Measurements from ENCODE around the gene KRTAP10-1.

Gene KRTAP10-1

GRCh38 chr21:44508426-44508710, 31.6 kb downstream of the KRTAP10-1 start:
- in situ Hi-C loops (cut with MboI; ENCODE audit: low sequenced_read_pairs): loop anchor here (25.0 kb wide), 1 partner anchor 429 kb away; the partner anchor contains the start of gene SLX9

DNA sequence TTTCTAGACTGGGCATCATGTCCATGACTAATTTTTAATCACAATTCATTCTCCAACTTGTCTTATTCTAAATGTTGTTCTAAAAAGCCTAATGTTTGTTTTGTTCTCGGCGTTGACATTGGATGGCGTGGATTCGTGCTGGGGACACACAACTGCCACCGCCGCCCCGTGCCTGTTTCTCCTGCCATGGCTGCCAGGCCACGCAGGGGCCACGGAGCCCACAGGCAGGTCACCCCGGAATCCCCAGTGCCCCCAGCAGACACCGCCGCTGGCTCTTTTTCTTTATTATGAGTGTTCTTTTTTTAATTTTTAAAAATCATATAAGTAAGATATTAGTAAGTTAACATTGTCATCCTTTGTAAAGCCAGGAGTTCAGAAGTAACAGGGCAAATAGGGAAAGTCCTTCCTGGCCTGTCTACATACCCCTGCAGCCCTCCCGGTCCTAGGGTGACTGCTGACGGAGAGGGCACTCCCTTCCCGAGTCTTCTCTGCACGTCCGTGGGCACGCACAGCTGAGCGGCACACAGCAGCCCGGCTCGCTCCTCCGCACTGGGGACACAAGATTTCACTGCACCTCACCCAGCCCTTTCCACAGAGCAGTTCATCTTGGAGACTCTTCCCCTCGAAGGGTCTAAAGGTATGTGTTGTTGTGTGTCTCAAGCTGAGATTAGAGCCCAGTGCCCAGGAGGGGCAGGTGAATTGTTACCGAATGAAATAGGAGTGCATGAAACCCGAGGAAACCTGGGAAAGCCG, 32.1 kb downstream of the KRTAP10-1 start:
- in situ Hi-C loops (cut with MboI; ENCODE audit: low sequenced_read_pairs): loop anchor here (25.0 kb wide), 1 partner anchor 429 kb away; the partner anchor contains the start of gene SLX9

DNA sequence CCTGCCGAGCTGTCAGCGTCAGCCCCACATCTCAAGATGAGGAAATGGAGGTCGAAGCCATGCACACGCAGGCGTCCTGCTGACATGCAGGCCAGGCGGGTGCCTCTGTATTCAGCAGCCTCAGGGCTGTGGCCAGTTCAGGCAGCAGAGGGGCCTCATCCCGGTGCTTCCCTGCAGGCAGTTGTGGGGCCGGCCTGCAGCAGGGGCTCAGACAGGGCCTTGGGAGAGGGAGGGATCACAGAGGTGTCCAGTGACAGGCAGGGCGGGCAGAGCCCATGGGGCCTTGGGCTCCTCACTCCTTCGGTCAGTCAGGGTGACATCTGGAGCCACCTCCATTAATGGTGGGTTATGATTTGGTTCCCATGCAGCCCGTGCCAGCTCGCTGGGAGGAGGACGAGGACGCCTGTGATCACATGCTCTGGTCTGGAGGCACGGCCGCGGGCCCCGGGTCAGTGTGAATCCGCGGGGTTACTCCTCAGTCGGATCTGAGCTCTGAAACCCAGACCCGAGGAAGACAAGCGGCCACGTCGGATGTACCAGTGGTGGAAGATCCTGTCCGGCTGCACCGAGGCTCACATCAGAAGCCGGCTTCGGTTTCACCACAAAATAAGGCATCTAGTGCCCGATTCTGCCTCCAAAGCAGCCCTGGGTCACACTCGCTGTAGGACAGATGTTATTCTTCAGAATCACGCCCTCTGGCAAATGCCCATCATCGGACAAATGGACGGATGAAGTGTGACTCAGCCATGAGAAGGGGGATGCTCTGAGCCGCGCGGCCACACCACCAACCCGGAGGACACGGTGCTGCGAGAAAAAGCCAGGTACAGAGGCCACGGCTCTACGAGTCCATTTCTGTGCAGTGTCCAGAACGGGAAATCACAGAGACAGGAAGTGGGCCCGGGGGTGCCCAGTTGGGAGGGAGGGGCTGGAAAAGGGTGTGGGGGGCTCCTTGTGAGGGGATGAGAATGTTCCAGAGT, 33.4 kb downstream of the KRTAP10-1 start:
- in situ Hi-C loops (cut with MboI; ENCODE audit: low sequenced_read_pairs): loop anchor here (25.0 kb wide), 1 partner anchor 431 kb away; the partner anchor contains the start of gene SLX9

- in situ Hi-C loops (cut with MboI; ENCODE audit: low sequenced_read_pairs): loop anchor here (25.0 kb wide), 1 partner anchor 432 kb away; the partner anchor contains the start of gene SLX9
Measured at GRCh38 chr21:44505673-44506278, 34.2 kb downstream of the KRTAP10-1 start.

DNA sequence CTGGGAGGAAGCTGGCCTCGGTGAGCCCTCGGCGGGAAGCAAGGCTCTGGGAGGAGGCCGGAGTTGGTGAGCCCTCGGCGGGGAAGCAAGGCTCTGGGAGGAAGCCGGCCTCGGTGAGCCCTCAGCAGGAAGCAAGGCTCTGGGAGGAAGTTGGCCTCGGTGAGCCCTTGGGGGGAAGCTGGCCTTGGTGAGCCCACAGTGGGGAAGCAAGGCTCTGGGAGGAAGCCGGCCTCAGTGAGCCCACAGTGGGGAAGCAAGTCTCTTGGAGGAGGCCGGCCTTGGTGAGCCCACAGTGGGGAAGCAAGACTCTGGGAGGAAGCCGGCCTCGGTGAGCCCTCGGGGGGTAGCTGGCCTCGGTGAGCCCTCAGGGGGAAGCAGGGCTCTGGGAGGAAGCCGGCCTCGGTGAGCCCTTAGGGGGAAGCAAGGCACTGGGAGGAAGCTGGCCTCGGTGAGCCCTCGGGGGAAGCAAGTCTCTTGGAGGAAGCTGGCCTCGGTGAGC, 36.0 kb downstream of the KRTAP10-1 start:
- in situ Hi-C loops (cut with MboI; ENCODE audit: low sequenced_read_pairs): loop anchor here (25.0 kb wide), 1 partner anchor 433 kb away; the partner anchor contains the start of gene SLX9

DNA sequence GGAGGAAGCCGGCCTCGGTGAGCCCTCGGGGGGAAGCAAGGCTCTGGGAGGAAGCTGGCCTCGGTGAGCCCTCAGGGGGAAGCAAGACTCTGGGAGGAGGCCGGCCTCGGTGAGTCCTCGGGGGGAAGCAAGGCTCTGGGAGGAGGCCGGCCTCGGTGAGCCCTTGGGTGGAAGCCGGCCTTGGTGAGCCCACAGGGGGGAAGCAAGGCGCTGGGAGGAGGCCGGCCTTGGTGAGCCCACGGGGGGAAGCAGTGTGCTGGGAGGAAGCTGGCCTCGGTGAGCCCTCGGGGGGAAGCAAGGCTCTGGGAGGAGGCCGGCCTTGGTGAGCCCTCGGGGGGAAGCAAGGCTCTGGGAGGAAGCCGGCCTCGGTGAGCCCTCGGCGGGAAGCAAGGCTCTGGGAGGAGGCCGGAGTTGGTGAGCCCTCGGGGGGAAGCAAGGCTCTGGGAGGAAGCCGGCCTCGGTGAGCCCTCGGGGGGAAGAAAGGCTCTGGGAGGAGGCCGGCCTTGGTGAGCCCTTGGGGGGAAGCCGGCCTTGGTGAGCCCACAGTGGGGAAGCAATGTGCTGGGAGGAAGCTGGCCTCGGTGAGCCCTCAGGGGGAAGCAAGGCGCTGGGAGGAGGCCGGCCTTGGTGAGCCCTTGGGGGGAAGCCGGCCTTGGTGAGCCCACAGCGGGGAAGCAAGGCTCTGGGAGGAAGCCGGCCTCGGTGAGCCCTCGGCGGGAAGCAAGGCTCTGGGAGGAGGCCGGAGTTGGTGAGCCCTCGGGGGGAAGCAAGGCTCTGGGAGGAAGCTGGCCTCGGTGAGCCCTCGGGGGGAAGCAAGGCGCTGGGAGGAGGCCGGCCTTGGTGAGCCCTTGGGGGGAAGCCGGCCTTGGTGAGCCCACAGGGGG, 36.7 kb downstream of the KRTAP10-1 start:
- in situ Hi-C loops (cut with MboI; ENCODE audit: low sequenced_read_pairs): loop anchor here (25.0 kb wide), 1 partner anchor 434 kb away; the partner anchor contains the start of gene SLX9

DNA sequence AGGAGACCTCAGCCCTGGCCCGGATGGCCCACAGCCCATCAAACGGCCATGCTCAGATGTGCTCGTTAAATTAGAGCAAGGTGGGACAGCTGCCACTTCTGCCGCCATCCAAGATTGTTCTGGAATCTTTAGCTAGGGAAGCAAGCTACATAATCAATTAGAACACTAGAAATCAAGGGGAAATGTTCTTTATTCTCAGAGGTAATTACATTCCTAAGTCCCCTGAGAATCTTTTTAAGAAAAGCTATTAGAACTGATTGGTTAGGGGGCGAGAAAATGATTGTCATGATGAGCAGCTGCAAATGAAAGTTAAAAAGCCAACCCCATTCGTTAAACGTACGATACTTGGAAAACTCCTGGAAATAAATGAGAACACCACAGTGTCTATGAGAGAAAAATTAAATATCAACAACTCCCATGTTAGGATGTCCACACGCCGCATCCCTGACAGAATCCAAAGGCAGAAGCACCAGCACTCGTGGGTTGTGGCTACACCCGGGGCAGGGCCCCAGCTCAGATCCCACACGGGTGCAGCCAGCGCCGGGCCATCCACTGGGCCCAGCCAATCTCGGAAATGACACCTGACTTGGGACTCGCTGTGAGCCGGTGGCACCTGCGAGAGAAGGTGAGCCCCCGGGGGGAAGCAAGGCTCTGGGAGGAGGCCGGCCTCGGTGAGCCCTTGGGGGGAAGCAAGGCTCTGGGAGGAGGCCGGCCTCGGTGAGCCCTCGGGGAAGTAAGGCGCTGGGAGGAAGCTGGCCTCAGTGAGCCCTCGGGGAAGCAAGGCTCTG, 37.6 kb downstream of the KRTAP10-1 start:
- in situ Hi-C loops (cut with MboI; ENCODE audit: low sequenced_read_pairs): loop anchor here (25.0 kb wide), 1 partner anchor 435 kb away; the partner anchor contains the start of gene SLX9

DNA sequence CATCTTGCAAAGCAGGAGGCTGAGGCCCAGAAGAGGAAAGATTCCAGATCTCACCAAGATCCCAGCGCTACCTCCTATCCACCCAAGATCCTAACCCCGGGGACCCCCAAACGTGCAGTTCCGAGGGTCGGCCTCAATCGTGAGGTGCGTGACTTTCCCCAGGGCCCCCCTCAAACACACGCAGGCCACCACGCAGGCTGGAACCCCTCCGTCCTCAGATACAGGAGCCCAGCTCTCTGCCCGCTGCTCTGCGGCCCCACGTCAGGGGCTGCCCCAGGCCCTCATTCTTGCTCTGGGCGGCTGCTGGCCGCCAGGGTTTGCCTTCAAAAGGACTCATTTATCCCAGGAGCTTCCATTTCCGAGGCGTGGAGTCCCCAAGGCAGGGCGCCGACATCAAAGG, 39.9 kb downstream of the KRTAP10-1 start:
- in situ Hi-C loops (cut with MboI; ENCODE audit: low sequenced_read_pairs): loop anchor here (25.0 kb wide), 1 partner anchor 437 kb away; the partner anchor contains the start of gene SLX9

DNA sequence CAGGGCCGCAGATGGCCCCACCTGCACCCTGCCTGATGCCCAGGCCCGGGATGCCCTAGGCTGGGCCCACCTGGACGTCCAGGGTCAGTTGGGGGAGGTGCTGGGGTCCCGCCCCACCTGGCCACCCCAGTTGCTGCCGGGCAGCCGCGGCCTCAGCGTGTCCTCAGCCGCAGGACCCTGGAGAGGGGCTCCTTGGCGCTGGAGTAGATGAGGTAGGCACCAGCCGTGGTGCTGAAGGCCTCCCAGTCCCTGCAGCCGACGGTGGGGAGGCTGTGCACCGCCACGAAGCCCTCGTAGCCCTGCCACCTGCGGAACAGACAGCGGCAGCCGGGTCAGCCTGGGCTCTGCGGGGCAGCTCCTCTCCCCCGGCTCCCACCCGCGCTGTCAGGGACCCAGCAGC, 40.4 kb downstream of the KRTAP10-1 start:
- in situ Hi-C loops (cut with MboI; ENCODE audit: low sequenced_read_pairs): loop anchor here (25.0 kb wide), 2 partner anchors 438 to 687 kb away; partner anchors contain the start of gene SLX9

GRCh38 chr21:44499211-44499560, 40.8 kb downstream of the KRTAP10-1 start:
- in situ Hi-C loops (cut with MboI; ENCODE audit: low sequenced_read_pairs): loop anchor here (25.0 kb wide), 1 partner anchor 687 kb away; no protein-coding TSS in a partner anchor

DNA sequence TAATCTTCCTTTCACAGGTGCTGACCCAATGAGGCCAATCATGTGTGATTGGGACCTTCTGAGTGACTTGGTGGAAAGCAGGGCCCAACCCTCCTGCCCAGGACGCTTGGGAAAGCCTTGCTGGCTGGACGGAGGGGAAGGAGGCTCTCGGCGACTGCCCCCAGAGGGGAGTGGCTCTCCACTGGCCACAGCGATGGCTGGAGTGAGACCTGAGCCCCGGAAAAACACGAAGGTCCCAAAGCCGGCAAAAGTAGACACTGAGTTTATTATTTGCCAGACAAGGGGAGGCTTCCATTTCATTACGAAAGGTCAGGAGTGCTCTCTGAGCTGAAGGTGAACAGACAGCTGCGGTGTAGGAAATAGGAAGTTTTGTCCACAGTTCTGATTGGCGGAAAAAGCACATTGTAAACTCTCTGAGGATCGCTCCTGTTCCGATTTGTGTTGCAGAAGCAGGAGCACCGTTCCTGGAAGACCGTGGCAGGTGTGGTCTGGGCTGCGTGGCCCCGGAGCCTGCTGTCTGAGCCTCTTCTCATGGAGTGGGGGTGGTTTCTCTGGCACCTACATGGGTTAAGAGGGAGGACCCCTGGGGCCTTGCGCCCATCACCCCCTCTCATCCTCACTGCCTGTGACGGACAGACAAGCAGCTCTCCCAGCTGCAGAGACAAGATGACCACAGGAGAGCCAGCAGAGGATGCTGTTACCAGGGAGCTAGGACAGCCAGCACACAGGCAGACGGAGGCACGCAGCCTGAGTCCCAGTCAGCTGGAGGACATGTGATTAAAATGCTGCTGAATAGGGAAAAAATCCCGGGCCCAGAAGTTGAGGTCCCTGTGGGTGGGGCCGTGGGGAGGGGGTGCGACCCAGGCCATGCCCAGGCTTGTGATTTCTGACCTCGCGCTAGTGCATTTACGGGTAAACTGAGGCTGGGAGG, 41.5 kb downstream of the KRTAP10-1 start:
- in situ Hi-C loops (cut with MboI; ENCODE audit: low sequenced_read_pairs): loop anchor here (25.0 kb wide), 1 partner anchor 686 kb away; no protein-coding TSS in a partner anchor

- in situ Hi-C loops (cut with MboI; ENCODE audit: low sequenced_read_pairs): loop anchor here (25.0 kb wide), 1 partner anchor 685 kb away; no protein-coding TSS in a partner anchor
Measured at GRCh38 chr21:44497703-44498126, 42.3 kb downstream of the KRTAP10-1 start.

- in situ Hi-C loops (cut with MboI; ENCODE audit: low sequenced_read_pairs): loop anchor here (25.0 kb wide), 1 partner anchor 685 kb away; no protein-coding TSS in a partner anchor
Measured at GRCh38 chr21:44496564-44497550, 43.1 kb downstream of the KRTAP10-1 start.

- in situ Hi-C loops (cut with MboI; ENCODE audit: low sequenced_read_pairs): loop anchor here (25.0 kb wide), 1 partner anchor 684 kb away; no protein-coding TSS in a partner anchor
Measured at GRCh38 chr21:44495611-44496563, 44.1 kb downstream of the KRTAP10-1 start.

DNA sequence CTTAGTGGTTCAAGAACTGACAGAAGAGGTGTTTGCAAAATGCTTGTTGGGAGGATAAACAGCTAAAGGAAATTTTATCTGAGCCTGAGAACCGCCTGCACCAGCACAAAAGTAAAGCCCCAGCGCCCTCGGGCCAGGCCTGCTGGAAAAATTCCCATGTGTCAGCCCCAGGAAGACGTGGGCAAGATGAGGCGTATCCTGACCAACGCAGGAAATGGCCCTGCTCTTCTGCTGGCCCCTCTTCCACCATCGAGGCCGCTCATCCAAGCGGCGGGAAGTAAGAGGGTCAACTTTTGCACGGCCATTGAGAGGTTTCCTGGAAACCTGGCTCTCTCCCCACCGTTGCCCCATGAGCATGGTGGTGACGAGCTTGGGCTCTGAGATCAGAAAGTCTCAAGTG, 45.0 kb downstream of the KRTAP10-1 start:
- in situ Hi-C loops (cut with MboI; ENCODE audit: low sequenced_read_pairs): loop anchor here (25.0 kb wide), 1 partner anchor 683 kb away; no protein-coding TSS in a partner anchor
